NCI-H2029 (cell line): ENCODE data around the gene ZC2HC1B.

ENCODE experiments used
- DNase-seq: peaks from one replicate; lab custom pipeline; 2025; lab: John Stamatoyannopoulos, UW

ZC2HC1B gene

DNA sequence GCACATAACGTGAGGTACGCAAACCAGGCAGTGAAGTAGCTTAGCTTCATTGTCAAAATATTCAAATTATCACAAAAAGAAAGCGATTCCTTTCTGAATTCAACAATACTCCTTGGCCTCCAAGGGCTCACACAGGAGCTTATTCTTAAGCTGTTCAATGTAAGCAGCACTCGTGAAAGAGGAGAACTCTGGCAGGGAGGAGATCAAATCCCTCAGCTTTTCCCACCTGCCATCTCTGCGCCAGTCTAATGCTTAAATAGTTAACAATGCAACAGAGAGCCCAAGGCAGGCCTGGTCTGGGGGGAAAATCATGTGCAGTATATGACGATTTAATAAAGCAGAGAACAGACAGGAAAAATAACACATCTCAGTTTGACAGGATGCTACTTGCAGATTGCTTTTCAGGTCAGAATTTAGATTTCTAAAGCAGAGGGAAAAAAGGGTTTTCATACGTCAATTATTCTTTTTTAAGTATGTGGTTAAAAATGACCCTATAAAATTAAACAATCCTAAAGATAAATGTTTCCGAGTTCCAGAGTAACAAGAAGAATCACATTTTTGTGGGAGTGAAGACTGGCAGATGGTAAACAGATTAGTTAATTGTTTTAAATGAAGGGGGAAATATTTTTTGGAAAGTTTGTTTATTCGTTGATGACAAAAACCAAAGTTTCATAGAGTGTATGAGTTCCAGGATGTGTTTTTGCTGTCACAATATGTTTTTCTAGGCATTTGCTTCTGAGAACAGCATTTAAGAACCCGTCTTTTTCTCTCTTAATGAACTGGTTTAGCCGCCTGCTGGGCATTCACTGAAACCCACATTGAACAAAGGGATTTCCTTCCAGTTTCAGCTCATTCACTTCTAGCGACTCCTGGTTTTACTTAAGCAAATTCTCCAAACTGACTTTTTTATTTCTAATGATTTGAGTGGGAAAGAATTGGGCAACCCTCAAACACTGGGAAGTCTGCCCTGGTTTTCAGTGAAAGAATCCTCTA is 97.9 kb downstream of the ZC2HC1B start:
- DNase-seq: no peak

DNA sequence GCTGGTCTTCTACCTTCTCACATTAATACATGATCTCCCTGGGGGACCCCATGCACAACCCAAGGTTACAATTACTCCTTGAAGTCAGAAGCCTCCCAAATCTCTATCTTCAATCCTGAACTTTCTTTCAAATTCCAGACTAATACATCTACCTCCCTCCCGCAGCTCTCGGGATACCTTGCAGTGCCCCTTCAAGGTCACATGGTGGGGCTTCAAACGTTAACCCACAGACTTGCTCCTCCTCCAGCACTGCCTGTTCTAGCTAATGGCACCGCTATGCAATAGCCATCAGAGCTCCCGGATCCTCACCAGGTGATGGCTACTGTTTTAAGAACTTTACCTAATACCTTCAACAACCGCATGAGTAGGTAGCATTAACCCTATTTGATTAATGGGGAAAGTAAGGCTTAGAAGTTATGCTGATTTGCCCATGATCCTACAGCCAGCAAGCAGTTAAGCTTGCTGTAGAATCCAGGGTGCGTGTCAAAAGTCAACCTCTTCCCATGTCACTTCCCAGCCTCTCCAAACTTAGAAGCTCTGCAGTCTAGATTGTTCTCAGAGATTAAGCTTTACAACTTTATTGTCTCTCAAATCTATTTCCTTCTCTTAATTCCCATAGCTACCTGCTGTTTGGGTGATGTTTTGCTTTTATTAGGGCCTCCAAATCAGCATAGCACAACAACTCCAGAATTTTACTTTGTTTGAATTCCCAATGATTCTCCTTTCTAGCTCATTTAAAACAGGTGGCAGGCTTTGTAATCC is 99.1 kb downstream of the ZC2HC1B start:
- DNase-seq: no peak

DNA sequence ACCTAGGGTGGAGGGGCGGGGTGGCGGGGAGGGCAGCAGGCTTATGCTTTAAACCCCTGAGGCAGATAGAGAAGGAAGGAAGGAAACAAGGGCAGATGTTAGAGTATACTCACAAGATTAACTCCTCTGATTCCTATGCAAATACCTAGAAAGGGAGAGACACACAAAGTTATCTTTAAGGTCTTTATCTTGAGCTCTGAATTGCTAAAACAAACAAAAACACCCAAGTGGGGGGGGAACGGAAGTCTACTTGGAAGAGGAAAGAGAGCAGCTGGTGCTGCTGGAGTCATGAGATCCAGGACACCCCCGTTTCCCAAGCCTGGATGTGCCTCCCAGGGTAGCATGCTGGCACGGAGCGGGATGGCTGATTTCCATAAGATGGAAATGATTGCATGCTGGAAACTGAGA is 100.4 kb downstream of the ZC2HC1B start:
- no peak for DNase-seq

DNA sequence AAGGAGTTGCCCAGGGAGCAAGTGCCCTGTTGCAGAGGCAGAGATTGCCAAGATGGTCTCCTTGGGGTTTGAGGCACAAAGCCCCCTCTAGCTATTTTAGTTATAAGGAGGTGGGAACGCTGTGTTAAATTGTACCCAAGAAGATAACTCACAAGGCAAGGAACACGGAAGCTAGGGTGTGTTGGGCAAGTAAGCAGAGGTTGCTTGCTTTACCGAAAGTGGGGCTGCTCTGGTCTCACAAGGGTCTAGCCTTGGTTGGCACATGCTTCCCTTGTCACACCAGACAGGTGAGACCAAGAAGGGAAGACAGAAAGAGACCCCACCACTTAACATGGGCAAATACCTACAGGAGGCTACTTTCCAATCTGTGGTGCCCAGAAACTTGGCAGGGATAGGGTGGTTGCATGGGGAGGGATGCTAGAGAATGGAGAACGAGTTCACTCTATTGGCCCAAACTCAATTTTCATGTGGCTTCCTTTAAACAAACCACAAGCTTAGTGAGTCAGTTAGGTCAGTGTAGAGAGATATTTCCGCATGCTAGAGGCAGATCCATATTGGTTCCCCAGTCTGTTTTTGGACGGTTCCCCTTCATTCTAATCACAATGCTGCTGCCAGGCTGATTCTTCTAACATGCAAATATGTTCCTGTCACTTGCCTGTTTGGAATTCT is 101.4 kb downstream of the ZC2HC1B start:
- no peak for DNase-seq

DNA sequence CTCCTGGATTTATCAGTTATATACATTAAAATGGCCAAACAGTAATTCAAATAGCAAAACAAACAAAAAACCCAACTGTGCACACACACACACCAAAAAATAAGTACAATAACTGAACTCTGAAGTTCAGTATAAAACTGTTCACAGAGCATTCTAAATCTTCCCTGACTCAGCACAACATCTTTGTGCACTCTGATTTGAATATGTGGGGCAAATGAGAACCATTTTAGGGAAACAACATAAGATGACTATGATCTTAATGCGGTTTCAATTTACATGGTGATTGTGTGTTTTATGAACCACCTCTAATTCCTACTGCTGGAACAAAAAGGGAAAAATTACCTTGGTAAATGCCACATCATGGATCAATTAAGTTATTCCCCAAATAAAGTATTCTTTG is 102.0 kb downstream of the ZC2HC1B start:
- DNase-seq: no peak

DNA sequence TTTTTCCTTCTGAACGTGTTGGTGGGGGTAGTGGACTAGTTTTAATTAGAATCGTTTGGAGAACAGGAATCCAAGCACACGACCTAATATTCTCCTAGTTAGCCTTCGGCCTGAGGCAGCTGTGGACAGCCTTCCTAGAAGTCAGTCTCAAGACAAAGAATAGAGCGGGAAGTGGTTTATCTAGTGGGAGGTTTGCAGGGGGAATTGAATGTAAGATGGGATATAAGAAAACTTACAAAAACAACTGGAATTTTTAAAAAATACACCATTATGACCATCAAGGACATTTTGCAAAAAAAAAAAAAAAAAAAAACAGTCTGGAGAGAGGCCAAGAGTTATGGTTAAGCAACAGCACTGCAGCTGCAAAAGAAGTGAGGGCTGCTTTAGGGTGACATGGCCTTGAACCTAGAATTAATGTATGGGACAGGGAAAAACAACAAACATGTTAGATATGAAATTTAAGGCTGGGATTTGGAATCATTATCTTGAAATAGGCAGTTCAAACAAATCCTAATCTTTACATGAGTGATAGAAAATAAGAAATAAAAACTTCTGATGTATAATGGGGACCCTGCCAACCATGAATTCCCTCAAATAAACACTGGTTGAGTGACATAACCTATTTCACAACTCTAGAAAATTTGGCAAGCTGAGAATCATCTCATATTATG is 103.6 kb downstream of the ZC2HC1B start:
- DNase-seq: no peak

DNA sequence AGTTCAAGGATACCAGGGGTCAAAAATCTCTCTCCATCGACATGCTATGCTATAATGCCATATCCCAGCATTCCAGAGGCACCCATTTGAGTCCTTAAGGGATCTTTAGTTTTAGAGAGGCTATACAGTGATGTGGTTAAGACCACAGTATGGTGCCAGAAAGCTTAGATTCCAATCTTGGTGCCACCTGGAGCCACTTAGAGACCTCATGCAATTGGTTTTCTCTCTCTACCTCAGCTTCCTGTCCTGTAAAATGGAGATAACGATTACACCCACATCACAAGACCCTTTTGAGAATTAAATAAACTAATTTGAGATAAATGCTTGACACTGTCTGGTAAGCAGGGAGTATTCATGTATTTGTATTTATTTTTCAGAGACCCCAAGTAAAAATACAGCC is 104.8 kb downstream of the ZC2HC1B start:
- no peak for DNase-seq

DNA sequence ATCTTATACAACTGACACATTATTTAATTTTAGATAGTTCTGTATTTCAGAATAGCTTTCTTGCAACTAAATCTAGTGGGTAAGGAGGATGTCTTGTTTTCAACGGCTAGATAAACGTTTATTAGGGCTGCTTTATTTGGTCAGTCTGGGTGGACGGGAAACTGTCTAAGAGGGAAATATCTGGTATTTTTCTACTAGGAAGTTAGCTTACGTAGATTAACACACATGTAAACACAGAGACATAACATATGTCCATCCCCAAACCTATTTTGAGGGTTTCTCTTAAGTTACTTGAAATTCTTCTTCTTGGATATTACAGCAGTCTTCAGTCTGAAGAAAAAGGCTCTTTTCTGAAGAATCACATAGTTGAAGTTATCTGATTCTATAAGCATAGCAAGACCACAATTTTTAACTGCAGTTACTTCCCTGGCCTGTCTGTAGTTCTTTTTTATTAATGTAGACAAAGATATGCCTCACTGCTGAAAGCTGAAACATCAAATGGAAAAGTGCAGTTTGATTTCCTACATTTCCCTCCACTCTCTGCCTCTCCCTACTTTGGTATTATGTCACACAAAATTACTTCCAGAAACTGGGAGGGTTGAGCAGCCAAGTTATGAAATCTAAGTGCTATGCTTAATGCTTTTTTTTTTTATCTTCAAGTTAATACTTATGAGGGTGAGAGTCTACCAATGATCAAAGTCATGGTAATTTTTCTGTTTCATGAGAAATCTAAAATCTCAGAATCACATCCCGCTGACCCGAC is 106.4 kb downstream of the ZC2HC1B start:
- DNase-seq: no peak

DNA sequence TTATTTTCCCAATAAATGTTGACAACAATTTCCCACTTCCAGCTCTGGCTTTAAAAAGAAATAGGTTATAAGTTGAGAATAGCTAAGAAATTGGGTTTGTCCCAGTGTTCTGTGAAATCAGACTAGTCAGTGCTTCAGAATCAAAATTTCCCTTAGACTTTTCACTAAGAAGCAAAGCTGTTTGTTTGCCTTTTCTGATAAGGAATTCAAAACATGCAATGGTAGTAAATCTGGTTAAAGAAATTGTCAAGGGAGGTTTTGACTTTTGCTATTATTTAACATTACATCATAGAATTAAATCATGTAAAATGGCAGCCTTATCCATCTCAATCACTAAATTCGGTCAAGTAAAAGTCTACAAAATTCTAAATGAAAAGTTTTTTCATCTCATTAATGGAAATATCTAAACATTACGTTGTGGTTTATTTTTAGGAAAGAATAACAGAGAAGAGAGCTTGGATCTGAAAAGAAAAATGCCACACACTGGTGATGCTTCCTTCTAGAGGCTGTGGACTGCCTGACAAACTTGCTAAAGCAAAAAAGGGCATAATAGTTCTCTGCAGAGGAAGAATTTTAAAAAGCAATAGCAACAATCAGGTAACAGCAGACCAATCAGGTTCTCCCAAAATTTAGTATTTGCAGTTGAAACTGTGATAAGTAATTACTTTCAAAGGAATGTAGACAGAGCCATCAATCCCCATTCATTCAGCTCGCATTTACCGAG is 107.4 kb downstream of the ZC2HC1B start:
- DNase-seq: no peak

DNA sequence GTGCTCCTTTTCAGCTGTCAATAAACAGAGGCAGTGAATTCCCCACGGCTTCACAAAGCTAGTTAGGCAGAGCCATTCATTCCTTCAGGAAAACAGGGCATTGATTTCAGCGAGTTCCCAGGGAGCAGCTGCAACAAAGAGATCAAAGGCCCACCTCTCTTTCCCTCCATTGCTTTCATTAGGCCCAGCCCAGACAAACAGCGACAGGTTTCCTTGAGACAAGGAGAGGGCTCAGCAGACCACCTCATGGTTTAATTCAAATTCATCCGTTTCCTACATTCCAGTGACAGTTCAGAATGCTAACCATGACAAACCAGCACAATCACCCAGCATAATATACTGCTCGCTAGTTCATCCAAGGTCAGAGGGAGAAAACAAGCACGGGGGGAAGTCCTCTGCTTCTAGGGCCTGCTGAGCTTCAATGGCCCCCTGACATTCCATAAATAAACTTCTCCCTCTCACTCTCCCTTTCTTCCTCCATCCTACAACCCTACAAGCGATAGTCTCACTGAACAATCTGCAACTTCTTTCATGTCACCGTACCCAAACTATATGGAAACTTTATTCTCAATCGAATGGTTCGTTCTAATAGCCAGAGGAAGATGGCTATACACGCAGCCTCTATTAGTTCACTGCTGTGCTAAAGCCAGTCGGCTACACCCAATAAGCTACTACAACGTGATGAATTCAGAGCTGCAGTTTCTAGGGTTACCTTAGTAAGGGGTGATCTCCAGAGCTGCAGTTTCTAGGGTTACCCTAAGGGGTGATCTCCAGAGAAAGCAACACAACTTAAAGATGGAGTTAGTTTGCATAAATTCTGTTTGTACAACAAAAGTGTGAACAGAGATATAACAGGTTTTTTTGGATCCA is 109.1 kb downstream of the ZC2HC1B start:
- no peak for DNase-seq

DNA sequence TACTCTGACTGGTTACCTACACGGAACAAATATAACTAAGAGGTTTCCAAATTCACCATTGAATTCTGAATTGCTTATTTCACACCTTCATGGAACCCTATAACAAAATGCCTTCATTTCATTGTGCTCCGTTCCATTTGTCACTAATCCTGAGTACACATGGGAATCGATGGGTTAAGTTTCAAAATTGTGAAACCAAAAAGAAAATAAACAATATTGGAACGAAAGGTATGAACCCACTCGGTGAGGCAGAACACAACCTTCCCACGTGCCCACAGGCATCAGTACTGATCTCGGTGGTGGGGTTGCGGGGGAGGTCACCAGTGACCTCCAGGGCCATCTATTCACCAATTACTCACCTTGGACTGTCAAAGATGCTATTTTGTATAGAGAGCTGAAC is 109.8 kb downstream of the ZC2HC1B start:
- no peak for DNase-seq

DNA sequence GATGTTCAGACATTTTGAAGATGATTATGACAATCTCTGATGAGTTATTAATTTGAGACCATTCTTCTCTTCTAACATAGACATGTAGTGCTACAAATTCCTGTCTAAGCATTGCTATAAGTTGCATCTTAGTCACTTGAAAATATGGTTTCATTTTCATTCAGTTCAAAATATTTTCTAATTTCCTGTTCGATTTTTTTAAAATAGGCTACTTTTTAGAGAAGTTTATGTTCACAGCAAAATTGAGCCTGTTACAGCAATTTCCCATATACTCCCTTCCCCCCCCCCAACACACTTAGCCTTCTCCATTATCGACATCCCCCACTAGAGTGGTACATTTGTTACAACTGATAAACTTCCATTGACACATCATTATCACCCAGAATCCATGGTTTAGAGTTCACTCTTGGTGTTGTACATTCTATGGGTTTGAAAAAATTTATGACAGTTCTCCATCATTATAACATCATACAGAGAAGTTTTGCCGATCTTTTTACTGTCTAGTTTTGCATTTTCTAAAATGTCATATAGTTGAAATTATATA is 112.6 kb downstream of the ZC2HC1B start:
- DNase-seq: no peak

DNA sequence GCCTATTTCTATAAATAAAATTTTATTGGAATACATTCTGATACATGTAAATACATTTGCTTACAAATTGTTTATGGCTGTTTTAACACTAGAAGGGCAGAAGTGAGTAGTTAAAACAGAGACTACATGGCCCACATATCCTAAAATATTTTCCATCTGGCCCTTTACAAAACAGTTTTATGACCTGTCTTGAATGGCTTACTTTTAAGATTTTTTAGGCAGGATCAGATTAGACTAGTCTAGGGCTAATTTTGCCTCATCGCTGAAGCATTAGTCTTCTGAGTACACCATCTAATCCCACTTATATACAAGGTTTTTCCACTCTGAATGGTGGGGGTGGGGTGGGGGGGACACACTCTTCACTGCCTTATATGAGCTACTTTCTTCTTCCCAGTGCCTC is 116.6 kb downstream of the ZC2HC1B start:
- no peak for DNase-seq

DNA sequence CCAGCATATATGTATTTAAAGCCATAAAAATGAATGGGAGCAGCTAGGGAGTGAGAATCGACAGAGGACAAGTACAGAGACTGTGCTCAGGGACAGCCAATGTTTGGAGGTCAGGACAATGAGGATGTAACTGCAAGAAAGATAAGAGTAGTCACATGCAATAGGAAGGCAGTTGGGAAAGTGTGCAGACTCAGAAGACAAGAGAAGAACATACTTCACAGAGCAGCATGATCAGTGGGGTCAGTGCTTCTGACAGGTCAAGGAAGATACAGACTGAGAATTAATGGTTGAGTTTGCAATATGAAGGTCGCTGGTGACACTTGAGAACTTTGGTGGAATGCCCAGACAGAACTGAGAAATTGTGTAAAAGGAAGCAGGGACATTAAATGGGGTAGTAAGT is 118.7 kb downstream of the ZC2HC1B start:
- no peak for DNase-seq

DNA sequence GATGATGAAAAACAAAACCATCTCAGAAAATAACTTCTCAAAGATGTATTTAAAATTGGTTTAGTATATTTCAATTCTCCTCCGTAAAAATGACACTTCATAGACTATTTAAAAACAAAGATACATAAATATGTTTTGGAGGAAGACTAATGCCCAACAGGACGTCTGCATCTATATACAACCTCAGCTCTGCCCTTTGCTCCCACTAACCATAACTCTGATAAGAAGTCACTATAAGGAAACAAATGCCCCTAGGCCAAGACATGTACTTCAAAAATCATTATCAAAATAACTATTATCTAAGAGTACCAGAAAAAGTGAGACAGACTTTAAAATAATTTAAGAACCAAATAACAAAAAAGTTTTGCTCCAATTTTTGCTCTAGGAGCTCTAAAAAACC is 120.4 kb downstream of the ZC2HC1B start:
- DNase-seq: no peak

DNA sequence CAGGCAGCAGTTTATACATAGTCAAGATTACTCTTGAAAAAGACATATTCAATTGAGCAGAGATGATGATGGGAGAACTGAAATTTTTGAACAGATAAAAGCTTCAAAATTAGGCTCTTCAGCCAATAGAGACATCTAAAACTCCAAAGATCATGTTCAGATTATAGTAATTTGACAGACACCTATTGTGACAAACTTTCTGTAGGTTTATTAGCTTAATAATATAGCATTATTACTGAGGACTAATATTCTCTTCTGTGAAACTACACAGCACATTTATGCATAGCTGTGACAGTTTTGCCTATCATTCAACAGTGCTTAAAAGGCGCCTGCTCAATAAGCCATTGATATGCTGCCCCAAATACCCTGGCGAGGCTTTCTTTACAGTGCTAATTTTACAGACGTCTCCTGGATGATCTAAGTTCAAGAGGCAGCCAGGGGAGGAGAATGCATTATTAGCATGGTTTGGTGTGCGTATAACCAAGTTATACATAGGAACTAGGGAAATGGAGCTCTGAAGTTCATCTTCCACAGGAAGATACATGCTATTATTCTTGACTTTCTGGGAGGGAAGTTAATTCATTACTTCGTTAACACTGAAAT is 122.3 kb downstream of the ZC2HC1B start:
- no peak for DNase-seq
